Sciatic nerve (tissue), 2 donors: Measurements from ENCODE around the gene NRAS. TPM values are rescaled to one million over a fixed set of nuclear protein-coding genes. Genes with fewer than 3 reads are reported as not detected.
"Not testable (repeated sequence)": the region's sequence is repeated elsewhere in the genome, so short reads cannot be mapped to it uniquely, and the experiment has no call there.

Source experiments
- ATAC-seq: fragments of 200-7000 bp; cut with Tn5 transposase; one replicate; pipeline ENCODE4 v1.9.1; 2020; ENCODE audit warnings: mild to moderate bottlenecking, moderate library complexity
- DNase-seq: peaks from one replicate; pipeline ENCODE4 v3.0.0-alpha.2; 2020; ENCODE audit warnings: low spot score
- intact Hi-C: fragments of 100-400 bp; cut with DNase I; formaldehyde crosslinking; loops from one replicate; pipeline ENCODE4 v1.14.2; 2022
- total RNA-seq: library from RNA; stranded (reverse); fragmentation: NEBNext Ultra II Directional; extraction: Animal tissue kit (Norgen Biotek cat#: 25700); gene quantifications from one replicate; pipeline ENCODE4 v1.2.1, GENCODE V29; 2021
- donor health status: DM: no; HTN: no; CAD: no.
- donor health status: DM: no; HTN: no; CAD: no.

NRAS gene
- 19.4 TPM for total RNA-seq

DNA sequence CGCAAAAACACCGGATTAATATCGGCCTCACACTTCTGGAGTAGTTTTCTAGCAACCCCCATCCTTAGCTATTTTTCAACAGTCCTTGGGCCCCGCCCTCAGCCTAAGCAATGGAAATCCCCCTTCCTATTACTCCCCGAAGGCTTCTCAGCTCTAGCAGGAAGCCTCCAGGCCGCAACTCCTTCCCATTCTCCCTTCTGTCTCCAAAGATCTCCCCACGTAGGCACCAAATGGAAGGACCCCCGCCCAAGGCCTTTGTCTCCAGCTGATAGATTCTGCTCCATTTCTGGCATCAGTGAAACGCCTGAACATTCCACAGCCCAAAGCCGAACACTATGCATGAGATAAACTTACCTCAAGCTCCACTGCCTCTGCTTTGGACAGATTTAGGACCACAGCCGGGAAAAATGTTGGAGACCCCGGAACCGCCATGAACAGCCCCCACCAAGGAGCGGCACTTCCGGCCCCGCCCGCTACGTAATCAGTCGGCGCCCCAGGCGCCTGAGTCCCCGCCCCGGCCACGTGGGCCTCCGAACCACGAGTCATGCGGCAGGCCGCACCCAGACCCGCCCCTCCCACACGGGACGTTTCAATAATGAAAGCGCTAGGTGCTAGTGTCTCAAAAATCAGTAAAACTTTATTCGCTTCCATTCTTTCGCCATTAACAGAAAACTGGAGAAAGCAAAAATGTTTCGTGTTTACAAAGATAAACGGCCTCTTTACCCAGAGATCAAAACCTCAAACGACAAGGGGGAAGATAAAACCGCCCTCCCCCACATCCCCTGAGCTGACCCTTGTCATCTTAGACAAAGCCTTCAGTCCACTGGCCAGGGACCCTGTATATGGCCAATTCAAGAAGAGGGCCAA, at the start of gene NRAS:
TSS of gene NRAS (minus strand) at position 468 of the 867 bp plus-strand sequence. CDS start 611 bp downstream, outside the sequence.
- intact Hi-C loops = no loop called here
- peak; percentile 100 for ATAC-seq
- DNase-seq = peak; percentile 98

DNA sequence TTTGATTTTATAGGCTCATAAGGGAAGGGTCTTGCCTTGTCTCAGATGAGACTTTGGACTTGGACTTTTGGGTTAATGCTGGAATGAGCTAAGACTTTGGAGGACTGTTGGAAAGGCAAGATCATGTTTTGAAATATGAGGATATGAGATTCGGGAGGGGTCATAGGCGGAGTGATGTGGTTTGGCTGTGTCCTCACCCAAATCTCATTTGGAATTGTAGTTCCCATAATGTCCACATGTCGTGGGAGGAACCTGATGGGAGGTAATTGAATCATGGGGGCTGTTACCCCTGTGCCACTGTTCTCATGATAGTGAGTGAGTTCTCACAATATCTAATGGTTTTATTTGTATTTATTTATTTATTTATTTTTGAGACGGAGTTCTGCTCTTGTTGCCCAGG, 48.1 kb upstream of the NRAS start:
- DNase-seq = no peak
- no peak for ATAC-seq
- intact Hi-C loops = no loop called here

DNA sequence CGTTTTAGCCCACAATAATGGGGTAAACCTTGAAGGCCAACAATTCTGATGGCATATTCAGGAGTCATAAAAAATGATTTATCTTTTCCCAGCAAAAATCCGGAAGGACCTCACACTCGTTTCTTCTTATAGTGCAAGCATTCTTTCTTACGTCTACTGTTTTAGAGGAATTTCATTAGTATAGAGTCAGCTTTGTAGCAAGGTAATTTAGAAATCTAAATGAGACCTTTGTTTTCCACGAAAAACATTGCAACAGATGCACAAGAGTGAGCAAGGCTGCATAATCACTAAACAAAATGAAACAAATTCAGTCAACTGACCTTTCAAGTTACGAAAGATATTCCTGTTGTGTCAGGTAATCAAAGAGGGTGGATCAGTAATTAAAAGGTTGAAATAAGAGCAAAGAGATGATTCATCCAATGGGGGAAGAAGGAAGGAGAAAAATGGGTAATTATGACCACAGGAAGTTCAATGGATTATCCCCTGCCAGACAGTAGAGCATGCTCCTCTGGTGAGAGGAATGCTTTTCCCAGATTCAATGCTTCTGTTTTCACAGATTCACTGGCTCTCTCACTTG, 41.8 kb upstream of the NRAS start:
- intact Hi-C loops = no loop called here
- ATAC-seq (no peak), DNase-seq (no peak)

DNA sequence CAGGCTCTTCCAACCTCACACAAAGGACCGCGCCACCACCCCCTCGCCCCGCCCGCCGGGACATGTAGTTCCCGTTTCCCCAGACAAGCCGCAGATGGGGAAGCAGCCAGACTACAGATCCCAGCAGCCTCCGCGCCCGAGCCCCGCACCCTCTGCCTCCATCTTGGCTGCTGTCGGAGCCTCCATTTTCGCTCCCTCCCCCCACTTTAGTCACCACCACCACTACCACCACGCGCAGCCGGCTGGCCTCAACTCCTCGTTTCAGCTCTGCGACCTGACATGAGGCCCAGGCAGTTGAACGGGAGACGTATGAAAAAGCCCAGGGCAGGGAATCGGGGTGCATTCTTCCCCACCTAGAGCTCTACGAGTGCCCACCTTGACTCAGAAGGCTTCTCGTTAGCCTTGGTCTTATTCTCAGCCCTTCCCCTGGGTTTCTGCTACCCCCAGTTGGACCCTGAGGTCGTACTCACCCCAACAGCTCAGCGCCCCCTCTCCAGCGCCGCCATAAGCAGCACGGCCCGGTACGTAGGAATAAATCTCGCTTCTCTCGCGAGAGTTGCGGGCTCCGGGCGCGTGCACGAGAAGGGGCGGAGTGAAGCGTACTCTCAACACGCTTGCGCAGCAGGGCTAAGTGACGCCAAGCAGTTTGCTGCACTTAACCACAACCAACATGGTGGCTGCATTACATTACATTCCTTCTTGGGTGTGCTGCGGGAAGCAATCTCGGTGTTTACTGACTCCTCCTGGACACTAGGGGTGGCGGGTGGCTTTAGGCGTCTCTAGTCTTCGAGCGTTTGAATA, 41.1 kb upstream of the NRAS start, which contains the start of gene CSDE1:
TSS of gene CSDE1 (minus strand) at position 530 of the 801 bp plus-strand sequence. CDS start 18,094 bp downstream, outside the sequence.
- ATAC-seq = peak; percentile 99
- intact Hi-C loops = no loop called here
- peak; percentile 99 for DNase-seq

DNA sequence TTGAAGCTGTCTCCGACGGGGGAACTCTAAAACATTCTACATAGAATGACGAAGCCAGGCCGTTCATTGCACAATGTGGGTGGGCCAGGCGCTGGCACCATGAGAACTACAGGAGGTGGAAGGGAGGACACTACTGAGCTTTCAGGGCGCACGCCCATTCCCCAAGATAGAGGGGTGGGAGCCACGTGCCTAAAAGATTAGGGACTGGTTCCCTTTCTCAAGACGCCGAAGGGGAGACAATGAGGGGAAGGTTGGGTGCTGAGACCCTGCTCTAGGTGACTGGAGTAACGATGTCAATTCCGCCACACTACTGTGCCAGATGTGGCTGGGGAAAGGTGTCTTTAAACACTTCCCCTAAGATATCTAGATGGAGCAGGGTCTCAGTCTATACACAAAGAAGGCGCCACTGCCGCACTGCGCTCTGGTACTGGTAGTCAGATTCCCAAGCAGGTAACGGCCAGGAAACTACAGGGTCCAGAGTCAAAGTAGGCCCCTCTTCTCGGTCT, 40.4 kb upstream of the NRAS start:
- intact Hi-C loops = no loop called here
- ATAC-seq (peak; percentile 16), DNase-seq (no peak)

DNA sequence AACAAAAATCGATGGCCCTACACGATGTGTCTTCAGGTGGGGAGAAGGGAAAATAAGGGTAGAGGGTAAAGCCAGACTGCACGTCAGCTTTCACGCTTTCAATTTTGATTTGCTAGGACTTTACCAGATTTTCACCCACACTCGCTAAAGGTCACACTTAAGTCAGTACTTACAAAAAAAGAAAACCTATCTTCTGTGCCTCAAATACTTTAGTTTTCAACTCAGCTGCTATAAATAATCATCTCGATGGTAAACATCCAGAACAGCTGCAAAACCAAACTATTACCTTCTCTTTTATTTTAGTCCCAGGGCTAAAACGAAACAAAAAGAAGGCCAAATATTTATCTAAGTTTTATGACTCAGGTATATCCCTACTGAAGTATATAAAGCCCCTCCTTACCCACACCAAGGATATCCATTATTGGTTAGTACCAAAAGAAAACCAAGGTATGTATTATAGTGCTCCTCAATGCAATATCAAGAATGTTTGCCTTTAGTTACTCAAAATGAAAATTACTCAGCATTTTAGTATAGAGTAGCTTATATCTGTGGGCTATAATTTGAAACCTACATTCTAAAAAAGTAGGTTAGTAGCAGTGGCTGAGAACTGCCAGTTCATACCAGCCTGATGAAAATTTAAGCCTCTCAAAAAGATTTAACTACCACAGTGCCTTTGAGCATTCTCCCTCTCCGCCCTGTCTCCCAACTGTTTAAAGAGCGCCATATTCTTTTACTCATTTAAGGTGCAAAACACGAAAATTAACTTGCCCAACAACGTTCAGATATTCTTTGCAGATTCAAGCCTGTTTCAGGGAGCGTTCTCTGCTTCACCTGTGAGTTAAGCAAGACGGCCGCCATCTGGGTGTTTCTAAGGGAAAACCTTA, 39.7 kb upstream of the NRAS start:
- ATAC-seq (no peak), DNase-seq (no peak)
- intact Hi-C loops = no loop called here

DNA sequence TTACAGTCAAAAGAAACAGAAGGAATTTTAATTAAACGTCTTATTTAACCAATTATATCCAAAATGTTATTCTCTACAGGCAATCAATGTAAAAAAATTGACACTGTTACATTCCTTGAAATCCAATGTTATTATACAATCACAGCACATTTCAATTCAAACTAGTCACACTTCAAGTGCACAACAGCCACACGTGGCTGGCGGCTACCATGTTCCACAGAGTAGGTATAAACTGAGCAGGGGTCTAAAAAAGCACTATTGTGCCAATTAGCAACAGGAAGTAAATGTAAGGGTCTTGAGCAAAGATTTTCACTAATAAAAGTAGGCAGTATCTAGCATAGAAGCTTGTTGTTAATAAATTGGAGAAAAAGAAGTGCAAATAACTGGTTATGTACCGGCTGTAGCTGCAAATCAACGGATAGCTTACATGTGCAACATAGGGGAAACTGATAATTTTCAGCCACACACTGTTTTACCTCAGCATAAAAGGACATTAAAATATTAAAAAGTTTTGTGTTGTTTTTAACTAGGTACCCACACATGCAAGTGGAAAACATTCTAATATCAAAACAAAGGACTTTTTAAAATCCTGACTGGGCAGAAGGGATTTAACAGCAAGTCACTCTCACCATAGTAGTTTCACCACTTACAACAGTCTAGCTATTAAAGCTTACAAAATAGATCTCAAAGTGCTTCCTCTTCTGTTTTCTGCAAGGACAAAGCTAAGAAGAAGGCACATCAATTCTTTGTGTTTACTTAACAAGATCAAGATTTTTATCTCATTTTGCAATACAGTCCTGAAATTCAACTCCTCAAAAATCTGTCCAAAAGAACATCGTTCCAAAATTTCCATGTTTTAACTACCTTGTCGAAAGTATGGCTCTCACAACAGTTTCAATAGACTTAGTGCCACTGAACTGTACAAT, 38.7 kb upstream of the NRAS start:
- intact Hi-C loops = no loop called here
- ATAC-seq = no peak
- no peak for DNase-seq

DNA sequence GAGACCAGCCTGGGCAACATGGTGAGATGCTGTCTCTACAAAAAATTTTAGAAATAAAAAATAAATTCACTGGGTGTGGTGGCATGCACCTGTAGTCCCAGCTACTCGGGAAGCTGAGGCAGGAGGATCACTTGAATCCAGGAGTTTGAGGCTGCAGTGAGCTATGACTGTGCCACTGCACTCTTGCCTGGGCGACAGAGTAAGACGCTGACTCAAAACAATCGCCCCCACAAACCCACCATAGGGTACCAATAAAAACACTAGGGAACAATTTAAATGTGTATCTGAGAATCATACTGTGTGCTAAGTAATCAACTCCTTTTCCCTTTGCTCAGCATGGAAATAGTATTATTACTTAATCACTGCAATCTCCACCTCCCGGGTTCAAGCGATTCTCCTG, 37.1 kb upstream of the NRAS start:
- ATAC-seq, DNase-seq, intact Hi-C loops: not testable (repeated sequence)

DNA sequence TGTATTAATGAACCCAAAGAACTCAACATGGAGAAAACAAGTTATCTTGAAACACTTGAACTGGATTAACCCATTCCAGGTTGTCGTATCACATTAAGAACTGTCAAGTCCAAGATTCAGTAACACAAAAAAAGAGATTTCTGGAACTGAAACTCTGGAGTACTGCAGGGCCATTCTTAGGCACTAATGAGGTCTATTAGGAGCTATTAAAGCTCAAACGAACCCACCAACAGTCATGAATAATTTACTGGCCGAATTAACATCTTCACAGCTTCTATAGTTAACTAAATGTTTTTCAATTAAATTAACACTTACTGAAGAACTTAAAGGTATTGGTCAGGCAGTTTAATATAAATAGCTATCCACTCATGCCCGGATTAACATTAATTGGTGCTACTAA, 36.6 kb upstream of the NRAS start:
- ATAC-seq (no peak), DNase-seq (no peak)
- intact Hi-C loops = no loop called here

DNA sequence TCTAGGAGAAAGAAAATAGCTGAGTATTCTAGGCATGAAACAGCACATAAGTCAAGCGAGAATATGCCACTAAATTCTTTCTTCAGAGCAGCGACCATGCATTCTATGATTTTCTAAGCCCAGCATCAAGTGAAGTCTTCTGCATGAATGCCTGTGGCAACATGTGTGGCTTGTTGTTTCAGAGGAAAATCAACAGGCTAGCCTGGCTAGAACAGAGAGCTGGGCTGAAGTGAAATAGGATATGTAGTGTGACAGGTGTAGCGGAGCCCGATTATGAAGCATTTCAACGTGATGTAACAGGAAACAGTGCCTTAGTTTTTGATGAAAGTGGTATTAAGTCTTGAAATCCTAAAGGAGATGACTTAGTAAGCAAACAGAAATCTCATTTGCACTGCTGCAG, 34.2 kb upstream of the NRAS start:
- no peak for ATAC-seq
- no peak for DNase-seq

DNA sequence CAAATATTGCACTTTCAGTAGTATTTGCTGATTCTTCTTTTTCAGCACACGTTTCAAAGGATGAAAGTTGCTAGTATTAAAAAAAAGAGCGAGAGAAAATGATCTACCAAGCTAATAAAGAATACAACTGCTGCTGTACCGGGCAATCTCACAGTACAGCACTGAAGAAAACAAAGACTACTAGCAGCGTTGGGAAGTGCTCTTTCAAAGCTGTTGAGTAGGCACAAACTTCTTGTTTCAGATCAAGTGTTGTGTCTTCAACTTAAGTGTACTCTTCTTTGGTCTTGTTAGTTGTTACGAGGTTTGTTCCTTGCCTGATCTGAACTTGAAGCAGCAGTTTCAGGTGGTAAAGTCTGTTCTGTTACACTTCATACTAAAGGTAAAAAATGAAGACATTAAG, 33.3 kb upstream of the NRAS start:
- no peak for ATAC-seq
- intact Hi-C loops = no loop called here
- no peak for DNase-seq

More for the DNA sequence above, 34.2 kb upstream of the NRAS start:
- intact Hi-C loops = no loop called here

DNA sequence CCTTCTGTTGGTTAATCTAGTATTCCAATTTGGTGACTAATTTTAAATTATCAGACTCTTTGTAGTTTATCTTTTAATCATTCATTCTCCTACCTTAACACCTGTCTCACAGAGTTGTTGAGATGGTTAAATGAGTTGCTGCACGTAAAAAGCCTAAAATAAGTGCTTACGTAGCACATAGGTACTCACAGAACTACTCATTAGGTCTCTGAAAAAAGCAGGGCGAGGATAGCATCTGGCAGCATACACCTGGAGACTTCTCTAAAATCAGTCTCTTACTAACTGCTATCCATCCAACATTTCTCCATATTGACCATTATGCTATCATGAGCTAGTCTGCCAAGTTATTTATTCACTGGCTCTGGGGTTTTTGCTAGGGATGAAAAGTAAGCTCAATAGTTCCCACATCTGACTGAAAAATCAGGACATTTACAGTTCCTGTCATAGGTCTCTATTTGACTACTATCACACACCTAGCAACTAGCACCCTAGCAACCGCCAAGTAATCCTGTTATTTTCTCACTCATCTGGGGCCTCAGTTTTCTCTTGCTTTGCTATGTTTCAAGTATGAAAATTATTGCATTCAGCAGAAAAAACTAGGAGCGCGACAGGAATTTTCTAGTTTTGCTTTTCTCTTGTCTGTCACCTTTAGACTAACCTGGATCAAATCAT, 30.0 kb upstream of the NRAS start:
- no peak for DNase-seq
- intact Hi-C loops = no loop called here
- ATAC-seq = no peak

DNA sequence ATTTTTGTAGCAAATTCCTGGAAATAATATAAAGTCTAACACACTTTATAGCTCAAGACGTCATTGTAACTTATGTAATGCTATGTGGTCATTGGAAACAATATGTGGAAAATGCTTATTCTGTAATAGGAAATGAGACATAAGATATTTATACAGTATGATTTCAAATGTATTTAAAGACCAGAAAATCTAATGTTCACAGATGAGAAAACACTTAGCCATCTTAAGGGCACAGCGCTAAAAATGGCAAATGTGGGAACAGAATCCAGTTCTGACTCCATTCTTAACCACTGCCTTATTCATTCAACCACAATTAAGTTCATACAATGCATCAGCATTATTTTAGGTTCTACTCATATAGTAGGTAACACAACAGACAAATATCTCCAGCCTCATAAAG, 28.7 kb upstream of the NRAS start:
- ATAC-seq (no peak), DNase-seq (no peak)
- intact Hi-C loops = no loop called here

DNA sequence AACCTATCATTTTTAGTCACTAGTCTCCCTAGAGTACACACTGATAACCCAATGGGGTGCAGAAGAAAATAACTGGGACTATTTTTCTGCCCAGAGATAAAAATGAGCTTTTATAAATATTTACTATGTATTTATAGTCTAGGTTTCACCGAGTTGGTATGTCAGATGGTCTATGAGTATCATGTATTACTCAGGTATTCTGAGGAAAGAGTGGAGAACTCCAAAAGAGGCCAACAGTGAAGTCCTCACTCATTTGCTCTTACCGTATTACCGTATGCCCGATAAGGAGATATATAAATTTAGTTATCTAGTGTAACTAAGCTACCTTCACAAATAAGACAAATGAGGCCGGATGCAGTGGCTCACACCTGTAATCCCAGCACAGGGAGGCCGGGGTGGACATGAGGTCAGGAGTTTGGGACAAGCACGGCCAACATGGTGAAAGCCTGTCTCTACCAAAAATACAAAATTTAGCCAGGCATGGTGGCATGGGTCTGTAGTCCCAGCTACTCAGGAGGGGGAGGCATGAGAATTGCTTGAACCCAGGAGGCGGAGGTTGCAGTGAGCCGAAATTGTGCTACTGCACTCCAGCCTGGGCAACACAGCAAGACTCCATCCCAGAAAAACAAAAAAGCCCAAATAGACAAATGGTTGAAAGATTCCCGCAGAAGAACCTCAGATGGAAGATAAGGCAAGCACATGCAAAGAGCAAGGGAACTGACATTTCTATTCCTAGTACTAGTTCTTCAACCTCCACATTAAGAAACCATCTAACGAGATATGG, 25.6 kb upstream of the NRAS start:
- no peak for DNase-seq
- ATAC-seq = no peak
- intact Hi-C loops = no loop called here

DNA sequence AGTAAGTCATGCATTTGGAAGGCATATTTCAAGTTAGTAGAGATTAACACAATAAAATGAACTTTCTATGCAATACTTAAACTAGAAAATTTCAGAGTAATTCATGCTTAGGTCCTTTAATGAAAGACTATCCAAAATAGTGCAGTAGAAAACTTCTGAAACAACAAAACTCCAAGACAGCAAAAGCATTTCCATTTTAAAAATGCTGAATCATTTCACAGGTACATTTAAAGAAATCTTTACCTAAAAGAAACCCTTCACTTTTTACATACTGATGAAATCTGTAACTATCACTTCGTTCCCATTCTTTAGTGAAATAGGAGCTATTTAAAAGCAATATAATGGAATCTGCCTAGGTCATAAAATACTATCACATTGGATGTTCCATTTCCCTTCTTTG, 23.8 kb upstream of the NRAS start:
- DNase-seq = no peak
- ATAC-seq = no peak
- intact Hi-C loops = no loop called here

DNA sequence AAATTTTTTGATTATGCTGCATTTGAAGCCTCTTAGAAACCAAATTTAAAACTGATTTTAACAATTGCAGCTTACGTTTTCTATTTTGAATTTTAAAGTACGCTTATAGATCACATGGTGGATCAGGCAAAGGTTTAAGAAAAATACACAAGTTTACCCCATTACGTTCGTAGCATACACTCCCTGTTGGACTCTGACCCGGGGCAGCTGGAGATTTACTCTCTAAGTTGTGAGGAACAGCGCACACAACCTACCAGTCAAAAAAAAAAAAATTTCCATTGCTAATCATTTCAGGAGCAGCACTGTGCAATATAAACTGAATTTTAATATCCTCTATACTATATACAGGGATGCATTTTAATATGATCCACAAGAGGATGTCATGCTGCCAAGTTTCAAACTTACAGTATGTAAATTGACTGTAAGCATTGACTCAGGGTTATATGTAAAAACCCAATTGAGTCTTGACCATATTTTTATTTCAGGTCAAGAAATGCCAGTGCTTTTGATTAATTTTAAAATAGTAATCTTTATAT, 20.8 kb upstream of the NRAS start:
- ATAC-seq (no peak), DNase-seq (no peak)
- intact Hi-C loops = no loop called here
